Measurements from ENCODE around the gene MAP6D1. TPM values are rescaled to one million over a fixed set of nuclear protein-coding genes. Genes with fewer than 3 reads are reported as not detected.

Gene MAP6D1
- total RNA-seq, result 2.1 and 2.2 TPM in 2 replicates

GRCh38 chr3:183825456-183826161, at the start of gene MAP6D1:
Gene MAP6D1 (minus strand): TSS chr3:183825577. CDS start chr3:183825547, 30 bp downstream.
- Mint-ChIP-seq H3K4me1 (ENCODE audit: low read depth) (peaks cover 9% of the 10 kb centered on the region), H3K36me3 (ENCODE audit: low read depth) (peaks cover 11% of the 10 kb centered on the region), H3K9me3 (no peaks in the 10 kb centered on the region), H3K27ac (peak within 1 kb of the TSS; percentile 8), H3K27me3 (ENCODE audit: insufficient read depth) (peaks cover 11% of the 10 kb centered on the region), H3K4me3 (peak within 1 kb of the TSS; percentile 78)
- intact Hi-C loops (cut with micrococcal nuclease), result loop anchor here (1.0 kb wide), 1 partner anchor 59 kb away; the partner anchor contains the start of gene PARL
- peak; percentile 5 for DNase-seq (ENCODE audit: low spot score)

GRCh38 chr3:183873914-183874313, 48.5 kb upstream of the MAP6D1 start:
- intact Hi-C loops (cut with micrococcal nuclease), result no loop called here
- Mint-ChIP-seq H3K36me3 (ENCODE audit: low read depth) (peaks cover 13% of the 10 kb centered on the region), H3K4me3 (no peak overlapping the region), H3K27ac (no peak overlapping the region), H3K9me3 (no peaks in the 10 kb centered on the region), H3K4me1 (ENCODE audit: low read depth) (peaks cover 33% of the 10 kb centered on the region), H3K27me3 (ENCODE audit: insufficient read depth) (no peaks in the 10 kb centered on the region)
- no peak for DNase-seq (ENCODE audit: low spot score)

- H3K36me3 Mint-ChIP-seq (ENCODE audit: low read depth), result peaks cover 4% of the 10 kb centered on the region
- H3K27me3 Mint-ChIP-seq (ENCODE audit: insufficient read depth), result no peaks in the 10 kb centered on the region
- no peak overlapping the region for H3K27ac Mint-ChIP-seq
- no peak for DNase-seq (ENCODE audit: low spot score)
- no peaks in the 10 kb centered on the region for H3K9me3 Mint-ChIP-seq
- peaks cover 27% of the 10 kb centered on the region for H3K4me1 Mint-ChIP-seq (ENCODE audit: low read depth)
- intact Hi-C loops (cut with micrococcal nuclease), result no loop called here
- H3K4me3 Mint-ChIP-seq, result no peak overlapping the region
Measured at GRCh38 chr3:183871541-183871940, 46.2 kb upstream of the MAP6D1 start.

GRCh38 chr3:183870563-183870962, 45.2 kb upstream of the MAP6D1 start:
- H3K9me3 Mint-ChIP-seq, result no peaks in the 10 kb centered on the region
- no peak overlapping the region for H3K27ac Mint-ChIP-seq
- peaks cover 25% of the 10 kb centered on the region for H3K4me1 Mint-ChIP-seq (ENCODE audit: low read depth)

GRCh38 chr3:183868796-183869195, 43.4 kb upstream of the MAP6D1 start:
- no peaks in the 10 kb centered on the region for H3K9me3 Mint-ChIP-seq
- H3K36me3 Mint-ChIP-seq (ENCODE audit: low read depth), result peaks cover 14% of the 10 kb centered on the region
- intact Hi-C loops (cut with micrococcal nuclease), result no loop called here
- peaks cover 25% of the 10 kb centered on the region for H3K4me1 Mint-ChIP-seq (ENCODE audit: low read depth)
- H3K27me3 Mint-ChIP-seq (ENCODE audit: insufficient read depth), result no peaks in the 10 kb centered on the region
- no peak for DNase-seq (ENCODE audit: low spot score)
- H3K27ac Mint-ChIP-seq, result no peak overlapping the region
- H3K4me3 Mint-ChIP-seq, result no peak overlapping the region

More at GRCh38 chr3:183870563-183870962, 45.2 kb upstream of the MAP6D1 start:
- intact Hi-C loops (cut with micrococcal nuclease), result no loop called here
- no peak for DNase-seq (ENCODE audit: low spot score)
- H3K4me3 Mint-ChIP-seq, result no peak overlapping the region
- peaks cover 4% of the 10 kb centered on the region for H3K36me3 Mint-ChIP-seq (ENCODE audit: low read depth)
- no peaks in the 10 kb centered on the region for H3K27me3 Mint-ChIP-seq (ENCODE audit: insufficient read depth)

GRCh38 chr3:183862610-183863009, 37.2 kb upstream of the MAP6D1 start:
- no peaks in the 10 kb centered on the region for H3K4me1 Mint-ChIP-seq (ENCODE audit: low read depth)
- H3K9me3 Mint-ChIP-seq, result no peaks in the 10 kb centered on the region
- no peak for DNase-seq (ENCODE audit: low spot score)
- intact Hi-C loops (cut with micrococcal nuclease), result no loop called here
- H3K4me3 Mint-ChIP-seq, result no peak overlapping the region
- peaks cover 47% of the 10 kb centered on the region for H3K36me3 Mint-ChIP-seq (ENCODE audit: low read depth)
- H3K27me3 Mint-ChIP-seq (ENCODE audit: insufficient read depth), result no peaks in the 10 kb centered on the region
- no peak overlapping the region for H3K27ac Mint-ChIP-seq

- Mint-ChIP-seq H3K4me1 (ENCODE audit: low read depth) (no peaks in the 10 kb centered on the region), H3K27me3 (ENCODE audit: insufficient read depth) (no peaks in the 10 kb centered on the region), H3K4me3 (no peak overlapping the region), H3K9me3 (no peaks in the 10 kb centered on the region), H3K36me3 (ENCODE audit: low read depth) (peaks cover 52% of the 10 kb centered on the region), H3K27ac (no peak overlapping the region)
- no peak for DNase-seq (ENCODE audit: low spot score)
- intact Hi-C loops (cut with micrococcal nuclease), result no loop called here
Measured at GRCh38 chr3:183857863-183858262, 32.5 kb upstream of the MAP6D1 start.

- Mint-ChIP-seq H3K27ac (no peak overlapping the region), H3K4me3 (no peak overlapping the region), H3K36me3 (ENCODE audit: low read depth) (peaks cover 39% of the 10 kb centered on the region), H3K4me1 (ENCODE audit: low read depth) (no peaks in the 10 kb centered on the region), H3K9me3 (no peaks in the 10 kb centered on the region), H3K27me3 (ENCODE audit: insufficient read depth) (no peaks in the 10 kb centered on the region)
- intact Hi-C loops (cut with micrococcal nuclease), result no loop called here
- DNase-seq (ENCODE audit: low spot score), result no peak
Measured at GRCh38 chr3:183854318-183855035, 29.1 kb upstream of the MAP6D1 start.

- intact Hi-C loops (cut with micrococcal nuclease), result no loop called here
- Mint-ChIP-seq H3K4me3 (no peak overlapping the region), H3K36me3 (ENCODE audit: low read depth) (peaks cover 51% of the 10 kb centered on the region), H3K9me3 (no peaks in the 10 kb centered on the region), H3K27me3 (ENCODE audit: insufficient read depth) (no peaks in the 10 kb centered on the region), H3K27ac (no peak overlapping the region), H3K4me1 (ENCODE audit: low read depth) (peaks cover 14% of the 10 kb centered on the region)
- DNase-seq (ENCODE audit: low spot score), result no peak
Measured at GRCh38 chr3:183845608-183846288, 20.4 kb upstream of the MAP6D1 start.

GRCh38 chr3:183845090-183845489, 19.7 kb upstream of the MAP6D1 start:
- DNase-seq (ENCODE audit: low spot score), result no peak
- Mint-ChIP-seq H3K9me3 (no peaks in the 10 kb centered on the region), H3K36me3 (ENCODE audit: low read depth) (peaks cover 46% of the 10 kb centered on the region), H3K4me1 (ENCODE audit: low read depth) (peaks cover 14% of the 10 kb centered on the region), H3K27ac (peak overlapping the region; percentile 63), H3K4me3 (no peak overlapping the region), H3K27me3 (ENCODE audit: insufficient read depth) (no peaks in the 10 kb centered on the region)
- intact Hi-C loops (cut with micrococcal nuclease), result no loop called here

- intact Hi-C loops (cut with micrococcal nuclease), result loop anchor here (5.0 kb wide), 1 partner anchor 38 kb away; the partner anchor contains the start of gene PARL
- peaks cover 48% of the 10 kb centered on the region for H3K36me3 Mint-ChIP-seq (ENCODE audit: low read depth)
- no peak overlapping the region for H3K4me3 Mint-ChIP-seq
- H3K9me3 Mint-ChIP-seq, result no peaks in the 10 kb centered on the region
- peaks cover 14% of the 10 kb centered on the region for H3K4me1 Mint-ChIP-seq (ENCODE audit: low read depth)
- H3K27ac Mint-ChIP-seq, result peak overlapping the region; percentile 67
- no peak for DNase-seq (ENCODE audit: low spot score)
- no peaks in the 10 kb centered on the region for H3K27me3 Mint-ChIP-seq (ENCODE audit: insufficient read depth)
Measured at GRCh38 chr3:183844606-183845005, 19.2 kb upstream of the MAP6D1 start.

- no peaks in the 10 kb centered on the region for H3K9me3 Mint-ChIP-seq
- peaks cover 6% of the 10 kb centered on the region for H3K4me1 Mint-ChIP-seq (ENCODE audit: low read depth)
- no peak overlapping the region for H3K4me3 Mint-ChIP-seq
- DNase-seq (ENCODE audit: low spot score), result no peak
- peaks cover 34% of the 10 kb centered on the region for H3K36me3 Mint-ChIP-seq (ENCODE audit: low read depth)
- H3K27me3 Mint-ChIP-seq (ENCODE audit: insufficient read depth), result no peaks in the 10 kb centered on the region
- intact Hi-C loops (cut with micrococcal nuclease), result loop anchor here (5.0 kb wide), 1 partner anchor 43 kb away; the partner anchor contains the start of gene PARL
- H3K27ac Mint-ChIP-seq, result no peak overlapping the region
Measured at GRCh38 chr3:183839751-183840150, 14.4 kb upstream of the MAP6D1 start.

- H3K9me3 Mint-ChIP-seq, result no peaks in the 10 kb centered on the region
- no peak for DNase-seq (ENCODE audit: low spot score)
- H3K4me3 Mint-ChIP-seq, result no peak overlapping the region
- intact Hi-C loops (cut with micrococcal nuclease), result no loop called here
- H3K36me3 Mint-ChIP-seq (ENCODE audit: low read depth), result peaks cover 34% of the 10 kb centered on the region
- no peaks in the 10 kb centered on the region for H3K27me3 Mint-ChIP-seq (ENCODE audit: insufficient read depth)
- H3K27ac Mint-ChIP-seq, result no peak overlapping the region
- no peaks in the 10 kb centered on the region for H3K4me1 Mint-ChIP-seq (ENCODE audit: low read depth)
Measured at GRCh38 chr3:183837894-183838293, 12.5 kb upstream of the MAP6D1 start.

Measured in activated T-helper 1 cell treated with anti-CD3 and anti-CD28 coated beads, Interleukin-12 subunit alpha, Interleukin-12 subunit beta, Interleukin-2, Interleukin-4 antibody, amounts not matched to agents 30 ng/mL and 10 ng/mL and 1 ng/mL, durations not matched to agents 14 hours and 24 hours and 36 hours (primary cell).